ENCODE measurements around the gene ACBD3.

GRCh38 chr1:226166341-226166740 is 20.2 kb downstream of the ACBD3 start:
- TF ChIP-seq, protein P1, sequence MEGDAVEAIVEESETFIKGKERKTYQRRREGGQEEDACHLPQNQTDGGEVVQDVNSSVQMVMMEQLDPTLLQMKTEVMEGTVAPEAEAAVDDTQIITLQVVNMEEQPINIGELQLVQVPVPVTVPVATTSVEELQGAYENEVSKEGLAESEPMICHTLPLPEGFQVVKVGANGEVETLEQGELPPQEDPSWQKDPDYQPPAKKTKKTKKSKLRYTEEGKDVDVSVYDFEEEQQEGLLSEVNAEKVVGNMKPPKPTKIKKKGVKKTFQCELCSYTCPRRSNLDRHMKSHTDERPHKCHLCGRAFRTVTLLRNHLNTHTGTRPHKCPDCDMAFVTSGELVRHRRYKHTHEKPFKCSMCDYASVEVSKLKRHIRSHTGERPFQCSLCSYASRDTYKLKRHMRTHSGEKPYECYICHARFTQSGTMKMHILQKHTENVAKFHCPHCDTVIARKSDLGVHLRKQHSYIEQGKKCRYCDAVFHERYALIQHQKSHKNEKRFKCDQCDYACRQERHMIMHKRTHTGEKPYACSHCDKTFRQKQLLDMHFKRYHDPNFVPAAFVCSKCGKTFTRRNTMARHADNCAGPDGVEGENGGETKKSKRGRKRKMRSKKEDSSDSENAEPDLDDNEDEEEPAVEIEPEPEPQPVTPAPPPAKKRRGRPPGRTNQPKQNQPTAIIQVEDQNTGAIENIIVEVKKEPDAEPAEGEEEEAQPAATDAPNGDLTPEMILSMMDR (IDR thresholded peaks at IDR 0.05; ENCODE audit: borderline replicate concordance, extremely low read depth, low read length, poor library complexity, severe bottlenecking): no peak
- no peak for TF ChIP-seq EZH2 (IDR thresholded peaks at IDR 0.05; ENCODE audit: borderline replicate concordance, low read depth, low read length, severe bottlenecking)
